Chondrocyte (in vitro differentiated cells): ENCODE measurements around the gene DBNDD1. TPM values are rescaled to one million over a fixed set of nuclear protein-coding genes. Genes with fewer than 3 reads are reported as not detected.

Experiments
- DNase-seq: peaks from one replicate; pipeline ENCODE4 v3.0.0; 2021; ENCODE audit warnings: mixed read lengths, low spot score
- H3K27ac Mint-ChIP-seq: one replicate; pipeline ENCODE4 v1.8.0; 2021; ENCODE audit warnings: mild to moderate bottlenecking, moderate library complexity, mixed read lengths; ENCODE audit not compliant: unreplicated experiment
- H3K27me3 Mint-ChIP-seq: 2 replicates; pipeline ENCODE4 v1.8.0; 2021; ENCODE audit warnings: low read depth, mixed read lengths
- H3K36me3 Mint-ChIP-seq: 2 replicates; pipeline ENCODE4 v1.8.0; 2021; ENCODE audit warnings: low read depth, mixed read lengths
- H3K4me1 Mint-ChIP-seq: 2 replicates; pipeline ENCODE4 v1.8.0; 2021; ENCODE audit warnings: low read depth, mild to moderate bottlenecking, mixed read lengths
- H3K4me3 Mint-ChIP-seq: one replicate; pipeline ENCODE4 v1.8.0; 2021; ENCODE audit warnings: mild to moderate bottlenecking, moderate library complexity, mixed read lengths; ENCODE audit not compliant: unreplicated experiment
- H3K9me3 Mint-ChIP-seq: 2 replicates; pipeline ENCODE4 v1.8.0; 2021; ENCODE audit warnings: low read depth, mixed read lengths
- total RNA-seq: library from RNA; stranded (reverse); gene quantifications from 3 replicates; pipeline ENCODE4 v1.2.1, GENCODE V29; 2021
- TF ChIP-seq, protein P1 (sequence below): fragments of 200-600 bp; sonication (generic); IDR thresholded peaks from 2 replicates; pipeline ENCODE4 v1.5.0; 2021; ENCODE audit warnings: antibody characterized with exemption, mild to moderate bottlenecking, moderate library complexity

DBNDD1 gene
- total RNA-seq, 1 donor from 2014 or later, result 3.7 TPM

GRCh38 chr16:90004577-90004976 is 14.7 kb downstream of the DBNDD1 start:
- Mint-ChIP-seq H3K9me3 (no peaks in the 10 kb centered on the region), H3K4me1 (no peaks in the 10 kb centered on the region), H3K36me3 (peaks cover 5% of the 10 kb centered on the region), H3K27me3 (no peaks in the 10 kb centered on the region), H3K27ac (no peak overlapping the region), H3K4me3 (no peak overlapping the region)
- TF ChIP-seq, protein P1, sequence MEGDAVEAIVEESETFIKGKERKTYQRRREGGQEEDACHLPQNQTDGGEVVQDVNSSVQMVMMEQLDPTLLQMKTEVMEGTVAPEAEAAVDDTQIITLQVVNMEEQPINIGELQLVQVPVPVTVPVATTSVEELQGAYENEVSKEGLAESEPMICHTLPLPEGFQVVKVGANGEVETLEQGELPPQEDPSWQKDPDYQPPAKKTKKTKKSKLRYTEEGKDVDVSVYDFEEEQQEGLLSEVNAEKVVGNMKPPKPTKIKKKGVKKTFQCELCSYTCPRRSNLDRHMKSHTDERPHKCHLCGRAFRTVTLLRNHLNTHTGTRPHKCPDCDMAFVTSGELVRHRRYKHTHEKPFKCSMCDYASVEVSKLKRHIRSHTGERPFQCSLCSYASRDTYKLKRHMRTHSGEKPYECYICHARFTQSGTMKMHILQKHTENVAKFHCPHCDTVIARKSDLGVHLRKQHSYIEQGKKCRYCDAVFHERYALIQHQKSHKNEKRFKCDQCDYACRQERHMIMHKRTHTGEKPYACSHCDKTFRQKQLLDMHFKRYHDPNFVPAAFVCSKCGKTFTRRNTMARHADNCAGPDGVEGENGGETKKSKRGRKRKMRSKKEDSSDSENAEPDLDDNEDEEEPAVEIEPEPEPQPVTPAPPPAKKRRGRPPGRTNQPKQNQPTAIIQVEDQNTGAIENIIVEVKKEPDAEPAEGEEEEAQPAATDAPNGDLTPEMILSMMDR, result no peak
- no peak for DNase-seq

GRCh38 chr16:90002759-90003158 is 16.5 kb downstream of the DBNDD1 start:
- H3K36me3 Mint-ChIP-seq, result peaks cover 5% of the 10 kb centered on the region
- H3K9me3 Mint-ChIP-seq, result no peaks in the 10 kb centered on the region
- H3K27me3 Mint-ChIP-seq, result no peaks in the 10 kb centered on the region
- TF ChIP-seq, protein P1, result no peak
- no peak overlapping the region for H3K4me3 Mint-ChIP-seq
- H3K4me1 Mint-ChIP-seq, result no peaks in the 10 kb centered on the region
- DNase-seq, result no peak
- H3K27ac Mint-ChIP-seq, result no peak overlapping the region

DNA sequence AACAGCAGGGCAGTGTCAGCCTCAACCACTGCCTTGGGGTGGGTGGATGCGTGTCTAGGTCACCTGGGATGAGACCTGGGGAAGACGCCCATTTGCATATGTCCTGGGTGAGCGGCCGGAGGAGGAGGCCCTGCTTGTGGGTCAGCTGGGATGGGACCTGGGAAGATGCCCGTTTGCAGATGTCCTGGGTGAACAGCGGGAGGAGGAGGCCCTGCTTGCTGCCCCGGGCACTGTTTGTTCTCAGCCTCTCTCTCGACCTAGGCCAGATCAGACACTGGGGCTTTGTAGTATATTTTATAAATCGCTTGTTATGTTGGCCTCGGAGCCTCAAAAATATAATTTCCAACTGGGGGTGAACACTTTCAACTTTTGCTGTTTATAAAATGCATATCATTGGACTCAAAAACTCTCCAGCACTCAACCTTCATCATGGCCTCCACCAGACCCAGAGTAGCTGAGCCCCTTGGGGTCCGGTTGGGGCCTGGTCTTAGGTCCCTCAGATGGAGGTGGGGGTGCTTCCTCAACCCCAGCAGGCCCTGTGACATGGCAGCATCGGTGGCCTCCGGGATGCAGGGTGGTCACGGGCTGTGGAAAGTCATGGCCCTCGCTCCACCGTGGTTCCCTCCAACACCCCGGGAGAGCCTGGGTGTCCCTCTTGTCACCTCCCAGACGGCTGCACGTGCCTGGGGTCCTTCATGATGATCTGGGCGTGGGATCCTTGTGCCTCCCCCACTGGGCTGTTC is 17.3 kb downstream of the DBNDD1 start:
- TF ChIP-seq, protein P1, result no peak
- no peaks in the 10 kb centered on the region for H3K9me3 Mint-ChIP-seq
- H3K4me1 Mint-ChIP-seq, result no peaks in the 10 kb centered on the region
- DNase-seq, result no peak
- H3K27me3 Mint-ChIP-seq, result no peaks in the 10 kb centered on the region
- no peak overlapping the region for H3K27ac Mint-ChIP-seq
- no peak overlapping the region for H3K4me3 Mint-ChIP-seq
- peaks cover 6% of the 10 kb centered on the region for H3K36me3 Mint-ChIP-seq

- no peaks in the 10 kb centered on the region for H3K27me3 Mint-ChIP-seq
- no peak overlapping the region for H3K4me3 Mint-ChIP-seq
- H3K27ac Mint-ChIP-seq, result no peak overlapping the region
- no peak for DNase-seq
- H3K36me3 Mint-ChIP-seq, result peaks cover 11% of the 10 kb centered on the region
- H3K4me1 Mint-ChIP-seq, result no peaks in the 10 kb centered on the region
- H3K9me3 Mint-ChIP-seq, result peaks cover 3% of the 10 kb centered on the region
- TF ChIP-seq, protein P1, result no peak
These were observed 18.4 kb downstream of the DBNDD1 start for GRCh38 chr16:90000733-90001427.

DNA sequence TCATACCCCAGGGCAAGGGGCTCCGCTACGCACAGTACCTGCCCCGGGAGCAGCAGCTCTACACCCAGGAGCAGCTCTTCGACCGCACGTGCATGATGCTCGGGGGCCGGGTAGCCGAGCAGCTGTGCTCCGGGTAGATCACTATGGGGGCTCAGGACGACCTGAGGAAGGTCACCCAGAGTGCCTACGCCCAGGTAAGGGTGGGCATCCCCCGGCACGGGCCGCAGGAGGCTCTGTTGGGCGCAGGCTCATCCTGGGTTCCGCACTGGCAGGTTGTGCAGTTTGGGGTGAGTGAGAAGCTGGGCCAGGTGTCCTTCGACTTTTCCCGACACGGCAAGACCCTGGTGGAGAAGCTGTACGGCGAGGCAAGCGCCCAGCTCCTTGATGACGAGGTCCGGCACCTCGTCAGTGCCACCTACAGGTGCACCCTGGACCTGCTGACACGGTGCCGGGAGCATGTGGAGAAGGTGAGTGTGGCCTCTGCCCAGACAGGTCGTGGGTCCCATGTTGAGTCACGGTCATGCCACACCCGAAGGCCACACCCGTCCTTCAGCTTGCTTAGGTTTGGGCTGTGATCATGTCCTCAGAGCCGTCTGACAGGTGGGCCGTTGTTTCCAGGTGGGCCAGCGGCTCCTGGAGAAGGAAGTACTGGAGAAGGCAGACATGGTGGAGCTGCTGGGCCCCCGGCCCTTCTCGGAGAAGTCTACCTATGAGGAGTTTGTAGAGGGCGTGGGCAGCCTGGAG is 19.3 kb downstream of the DBNDD1 start:
- Mint-ChIP-seq H3K27ac (no peak overlapping the region), H3K27me3 (no peaks in the 10 kb centered on the region), H3K4me3 (no peak overlapping the region), H3K36me3 (peaks cover 17% of the 10 kb centered on the region), H3K9me3 (peaks cover 7% of the 10 kb centered on the region), H3K4me1 (no peaks in the 10 kb centered on the region)
- no peak for DNase-seq
- TF ChIP-seq, protein P1, result peak; percentile 17
